A673 (cell line): ENCODE data around the gene ETDC.

Source experiments
- CTCF ChIP-seq: fragments of 300-800, 200-600 bp; sonication (generic); conservative IDR thresholded peaks from 2 replicates; pipeline ENCODE4 v1.5.1; 2017; ENCODE audit warnings: low read depth, mild to moderate bottlenecking, antibody characterized with exemption, low read length, moderate library complexity, mixed read lengths
- EZH2 ChIP-seq: fragments of 200-600 bp; sonication (generic); IDR thresholded peaks from 2 replicates; pipeline ENCODE4 v1.6.1; 2017; ENCODE audit warnings: borderline replicate concordance, low read depth, mild to moderate bottlenecking, mixed read lengths, antibody characterized with exemption, low read length; ENCODE audit not compliant: poor library complexity, severe bottlenecking

GRCh38 chrX:135327299-135327698 lies 18.0 kb downstream of the ETDC start:
- TF ChIP-seq CTCF (no peak), EZH2 (no peak)
